NCI-H2029 (cell line): ENCODE measurements around the gene BRCC3.

Source experiments
- DNase-seq: peaks from one replicate; lab custom pipeline; 2025; lab: John Stamatoyannopoulos, UW

Gene BRCC3

GRCh38 chrX:155070975-155071693, at the start of gene BRCC3, which contains the start of the genes CMC4 and MTCP1:
Gene BRCC3 (plus strand): TSS chrX:155071508. CDS start chrX:155071528, 20 bp downstream.
Gene CMC4 (minus strand): TSS chrX:155071136. CDS start chrX:155064023, 7,113 bp downstream.
Gene MTCP1 (minus strand): TSS chrX:155071136. CDS start chrX:155066010, 5,126 bp downstream.
- DNase-seq: peak; percentile 85

- no peak for DNase-seq
Measured at GRCh38 chrX:155022585-155022984, 48.7 kb upstream of the BRCC3 start, which contains the start of gene F8. Gene F8 (minus strand): TSS chrX:155022723. CDS start chrX:155022552, 171 bp downstream.

- no peak for DNase-seq
Measured at GRCh38 chrX:155023907-155024833, 47.1 kb upstream of the BRCC3 start.

GRCh38 chrX:155026420-155026726, 44.9 kb upstream of the BRCC3 start:
- DNase-seq: no peak

GRCh38 chrX:155026727-155027508, 44.4 kb upstream of the BRCC3 start, which contains the start of gene FUNDC2:
Gene FUNDC2 (plus strand): TSS chrX:155026844. CDS start chrX:155026939, 95 bp downstream.
- DNase-seq: peak; percentile 91

GRCh38 chrX:155027509-155028066, 43.7 kb upstream of the BRCC3 start:
- no peak for DNase-seq

- DNase-seq: no peak
Measured at GRCh38 chrX:155028129-155028528, 43.2 kb upstream of the BRCC3 start.

GRCh38 chrX:155028877-155029291, 42.4 kb upstream of the BRCC3 start:
- no peak for DNase-seq

GRCh38 chrX:155031657-155032056, 39.7 kb upstream of the BRCC3 start:
- no peak for DNase-seq

GRCh38 chrX:155035688-155036087, 35.6 kb upstream of the BRCC3 start:
- DNase-seq: no peak

GRCh38 chrX:155046129-155046810, 25.0 kb upstream of the BRCC3 start:
- DNase-seq: no peak

GRCh38 chrX:155046811-155047528, 24.3 kb upstream of the BRCC3 start:
- DNase-seq: no peak

- no peak for DNase-seq
Measured at GRCh38 chrX:155048977-155049619, 22.2 kb upstream of the BRCC3 start.

- DNase-seq: no peak
Measured at GRCh38 chrX:155052738-155053498, 18.4 kb upstream of the BRCC3 start.

- no peak for DNase-seq
Measured at GRCh38 chrX:155053656-155054055, 17.7 kb upstream of the BRCC3 start.

GRCh38 chrX:155054255-155054654, 17.1 kb upstream of the BRCC3 start:
- DNase-seq: no peak

- DNase-seq: no peak
Measured at GRCh38 chrX:155055494-155055893, 15.8 kb upstream of the BRCC3 start.

GRCh38 chrX:155056471-155056870, 14.8 kb upstream of the BRCC3 start:
- DNase-seq: no peak
